ENCODE results near the gene ABCA7. TPM values are rescaled to one million over a fixed set of nuclear protein-coding genes. Genes with fewer than 3 reads are reported as not detected.
"Not testable (repeated sequence)": the region's sequence is repeated elsewhere in the genome, so short reads cannot be mapped to it uniquely, and the experiment has no call there.

ABCA7 gene
- total RNA-seq, 1 experiment from 2014 or later, result 91.4 TPM

DNA sequence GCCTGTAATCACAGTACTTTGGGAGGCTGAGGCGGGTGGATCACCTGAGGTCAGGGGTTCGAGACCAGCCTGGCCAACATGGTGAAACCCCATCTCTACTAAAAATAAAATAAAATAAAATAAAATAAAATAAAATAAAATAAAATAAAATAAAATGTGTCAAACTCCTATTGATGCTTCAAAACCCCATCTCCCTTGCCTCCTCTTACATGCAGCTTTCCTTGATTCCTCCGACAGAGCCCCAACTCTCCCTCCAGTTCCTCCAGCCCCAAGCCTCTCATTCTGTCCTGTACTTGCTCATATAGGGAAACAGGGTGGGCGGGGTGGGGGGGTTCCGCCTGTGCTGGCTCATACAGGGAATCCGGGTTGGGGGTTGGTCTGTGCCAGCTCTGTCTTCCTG lies 14.8 kb upstream of the ABCA7 start:
- H3K27me3 ChIP-seq (ENCODE audit: insufficient read depth, low read length); H3K9me3 ChIP-seq (ENCODE audit: control insufficient read depth in 1 of 2, insufficient read depth in 1 of 2, low read depth in 1 of 2, low read length in 2 of 2); H3K9ac ChIP-seq (ENCODE audit: low read length); H3K4me3 ChIP-seq (replicated peaks in 1 of 2; ENCODE audit: low read depth in 1 of 2, low read length in 2 of 2); H2AFZ ChIP-seq (ENCODE audit: low read depth, low read length, poor library complexity, severe bottlenecking); DNase-seq (ENCODE audit: low read depth, low spot score); H3K9me2 ChIP-seq (ENCODE audit: insufficient read depth); CTCF ChIA-PET; H4K20me1 ChIP-seq (ENCODE audit: insufficient read depth); H3K36me3 ChIP-seq (ENCODE audit: control insufficient read depth in 1 of 2, insufficient read depth in 2 of 2, low read length in 2 of 2); BruUV-seq (replicated peaks); ATAC-seq: not testable (repeated sequence)
- POLR2A ChIA-PET, result interaction anchor here (1.0 to 7.3 kb wide), 4 partner anchors 16 to 78 kb away, joined by 3 to 85 read pairs (median 6); partner anchors contain the start of genes ABCA7 and WDR18
- H3K27ac ChIP-seq (ENCODE audit: low read depth, low read length), result peak overlapping the region; percentile 99; the same call in 1 of the 2 replicates
- H3K4me2 ChIP-seq (ENCODE audit: low read length), result peak overlapping the region; percentile 96; the same call in 1 of the 2 replicates
- intact Hi-C loops (cut with micrococcal nuclease), result loop anchor here (5.0 to 10.0 kb wide), 2 partner anchors 77 to 220 kb away; partner anchors contain the start of genes ATP5F1D, GPX4 and MIDN
- H3K79me2 ChIP-seq (ENCODE audit: insufficient read depth, low read length), result peaks cover 40% of the 10 kb centered on the region
- RAD21 ChIA-PET (ENCODE audit: low non-redundant PET in 1 of 2, low total read pairs in 2 of 2, uncharacterized antibody in 2 of 2, unreplicated experiment in 2 of 2), result interaction anchor here in 1 of 2 experiments (0.9 kb wide), 1 partner anchor 15 kb away, joined by 4 read pairs; the partner anchor contains the start of gene ABCA7
- H3K4me1 ChIP-seq (ENCODE audit: control insufficient read depth in 1 of 2, insufficient read depth in 2 of 2, low read length in 2 of 2), result peaks cover 29 to 49% of the 10 kb centered on the region in 2 experiments

DNA sequence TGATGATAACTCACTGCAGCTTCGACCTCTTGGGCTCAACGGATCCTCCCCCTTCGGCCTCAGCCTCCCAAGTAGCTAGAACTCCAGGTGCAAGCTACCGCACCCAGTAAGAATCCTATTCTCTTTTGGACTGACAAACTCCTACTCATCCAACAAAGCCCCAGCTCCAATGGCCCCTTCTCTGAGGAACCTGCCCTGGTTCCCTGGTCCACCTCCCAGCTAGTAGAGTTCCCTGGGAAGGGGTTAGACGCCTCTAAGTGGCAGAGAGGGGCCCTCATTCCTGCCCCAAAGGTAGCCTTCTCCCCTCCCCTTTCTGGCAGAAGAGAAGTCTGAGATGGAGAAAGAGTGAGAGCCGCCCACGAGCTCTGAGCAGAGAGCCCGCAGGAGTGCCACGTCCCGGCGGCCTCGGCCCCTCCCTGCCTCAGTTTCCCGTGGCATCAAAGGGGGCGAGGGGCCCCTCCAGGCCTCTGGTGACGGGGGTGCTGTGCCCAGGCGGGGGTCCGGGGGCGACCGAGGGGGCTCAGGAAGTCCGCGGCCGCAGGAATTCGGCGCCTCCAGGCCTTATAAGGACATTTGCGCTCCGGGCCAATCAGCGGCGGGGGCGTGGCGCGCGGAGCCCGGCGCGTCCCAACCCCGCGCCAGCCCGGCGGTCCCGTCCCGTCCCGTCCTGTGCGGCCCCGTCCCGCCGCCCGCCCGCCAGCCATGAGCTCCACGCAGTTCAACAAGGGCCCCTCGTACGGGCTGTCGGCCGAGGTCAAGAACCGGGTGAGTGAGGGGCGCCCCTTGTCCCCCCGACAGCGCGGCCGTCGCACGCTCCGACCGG lies 13.7 kb upstream of the ABCA7 start, which contains the start of gene CNN2:
CNN2 (plus strand) TSS at position 649 of the 823 bp plus-strand sequence; CDS start at position 703, 54 bp downstream.
- ChIA-PET CTCF (interaction anchor here (1.0 to 2.9 kb wide), 4 partner anchors 17 to 240 kb away, joined by 3 to 9 read pairs (median 4); no protein-coding TSS in a partner anchor), RAD21 (ENCODE audit: low non-redundant PET in 1 of 2, low total read pairs in 2 of 2, uncharacterized antibody in 2 of 2, unreplicated experiment in 2 of 2) (interaction anchor here (0.6 to 1.5 kb wide), 5 partner anchors 15 to 243 kb away, joined by 3 to 7 read pairs (median 3); partner anchors contain the start of gene CIRBP (in 1 of the 2)), POLR2A (interaction anchor here (0.7 to 7.3 kb wide), 9 partner anchors 14 to 243 kb away, joined by 3 to 85 read pairs (median 3); partner anchors contain the start of genes ABCA7, CIRBP and WDR18)
- Histone ChIP-seq H3K9me2 (ENCODE audit: insufficient read depth) (no peaks in the 10 kb centered on the region), H3K36me3 (ENCODE audit: control insufficient read depth in 1 of 2, insufficient read depth in 2 of 2, low read length in 2 of 2) (peaks cover 7 to 11% of the 10 kb centered on the region in 2 experiments; a peak in 3 of 4 replicates), H3K79me2 (ENCODE audit: insufficient read depth, low read length) (peaks cover 41% of the 10 kb centered on the region), H3K27ac (ENCODE audit: low read depth, low read length) (peak within 1 kb of the TSS; percentile 99), H3K4me1 (ENCODE audit: control insufficient read depth in 1 of 2, insufficient read depth in 2 of 2, low read length in 2 of 2) (peaks cover 29 to 47% of the 10 kb centered on the region in 2 experiments), H4K20me1 (ENCODE audit: insufficient read depth) (no peaks in the 10 kb centered on the region), H3K4me2 (ENCODE audit: low read length) (peak within 1 kb of the TSS; percentile 96), H3K9me3 (ENCODE audit: control insufficient read depth in 1 of 2, insufficient read depth in 1 of 2, low read depth in 1 of 2, low read length in 2 of 2) (no peaks in the 10 kb centered on the region), H3K9ac (ENCODE audit: low read length) (peak within 1 kb of the TSS; percentile 98), H2AFZ (ENCODE audit: low read depth, low read length, poor library complexity, severe bottlenecking) (peak within 1 kb of the TSS; percentile 5), H3K4me3 (replicated peaks in 1 of 2; ENCODE audit: low read depth in 1 of 2, low read length in 2 of 2) (peak within 1 kb of the TSS; percentile 95 to 99), H3K27me3 (ENCODE audit: insufficient read depth, low read length) (no peaks in the 10 kb centered on the region)
- no TSS peak for BruUV-seq (replicated peaks)
- intact Hi-C loops (cut with micrococcal nuclease), result loop anchor here (2.0 to 10.0 kb wide), 3 partner anchors 15 to 219 kb away; partner anchors contain the start of genes ABCA7, ATP5F1D, GPX4 and MIDN
- peak; percentile 70 for ATAC-seq
- no peak for DNase-seq (ENCODE audit: low read depth, low spot score)
- TF ChIP-seq CEBPB (IDR thresholded peaks at IDR 0.05; ENCODE audit: low read depth) (no peak), FOSL1 (IDR thresholded peaks at IDR 0.05; ENCODE audit: low read depth) (no peak), POLR2AphosphoS5 (IDR thresholded peaks at IDR 0.05; ENCODE audit: low read depth, low read length) (peak; percentile 71), CBX3 (IDR thresholded peaks at IDR 0.05; ENCODE audit: low read depth) (no peak), SP1 (IDR thresholded peaks at IDR 0.05; ENCODE audit: low read depth) (peak; percentile 21; the same call in 1 of the 2 replicates), EGR1 (IDR thresholded peaks at IDR 0.05; ENCODE audit: low read depth) (peak; percentile 72), SIN3A (IDR thresholded peaks at IDR 0.05; ENCODE audit: low read depth) (no peak; the same call in 1 of the 2 replicates), POLR2A (IDR thresholded peaks at IDR 0.05; ENCODE audit: borderline replicate concordance, extremely low read depth, insufficient read depth, insufficient read length) (no peak), RAD21 (IDR thresholded peaks at IDR 0.05; ENCODE audit: low read depth) (no peak), ZNF274 (IDR thresholded peaks at IDR 0.05; ENCODE audit: low read depth, low read length) (no peak), YY1 (IDR thresholded peaks at IDR 0.05; ENCODE audit: extremely low read depth, insufficient replicate concordance, low read depth, low read length) (no peak), JUND (IDR thresholded peaks at IDR 0.05) (no peak), ZFX (IDR thresholded peaks at IDR 0.05) (no peak)
- TF ChIP-seq, protein P1, sequence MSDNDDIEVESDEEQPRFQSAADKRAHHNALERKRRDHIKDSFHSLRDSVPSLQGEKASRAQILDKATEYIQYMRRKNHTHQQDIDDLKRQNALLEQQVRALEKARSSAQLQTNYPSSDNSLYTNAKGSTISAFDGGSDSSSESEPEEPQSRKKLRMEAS (IDR thresholded peaks at IDR 0.05), result no peak; the same call in 1 of the 2 replicates
- TF ChIP-seq, protein P2, sequence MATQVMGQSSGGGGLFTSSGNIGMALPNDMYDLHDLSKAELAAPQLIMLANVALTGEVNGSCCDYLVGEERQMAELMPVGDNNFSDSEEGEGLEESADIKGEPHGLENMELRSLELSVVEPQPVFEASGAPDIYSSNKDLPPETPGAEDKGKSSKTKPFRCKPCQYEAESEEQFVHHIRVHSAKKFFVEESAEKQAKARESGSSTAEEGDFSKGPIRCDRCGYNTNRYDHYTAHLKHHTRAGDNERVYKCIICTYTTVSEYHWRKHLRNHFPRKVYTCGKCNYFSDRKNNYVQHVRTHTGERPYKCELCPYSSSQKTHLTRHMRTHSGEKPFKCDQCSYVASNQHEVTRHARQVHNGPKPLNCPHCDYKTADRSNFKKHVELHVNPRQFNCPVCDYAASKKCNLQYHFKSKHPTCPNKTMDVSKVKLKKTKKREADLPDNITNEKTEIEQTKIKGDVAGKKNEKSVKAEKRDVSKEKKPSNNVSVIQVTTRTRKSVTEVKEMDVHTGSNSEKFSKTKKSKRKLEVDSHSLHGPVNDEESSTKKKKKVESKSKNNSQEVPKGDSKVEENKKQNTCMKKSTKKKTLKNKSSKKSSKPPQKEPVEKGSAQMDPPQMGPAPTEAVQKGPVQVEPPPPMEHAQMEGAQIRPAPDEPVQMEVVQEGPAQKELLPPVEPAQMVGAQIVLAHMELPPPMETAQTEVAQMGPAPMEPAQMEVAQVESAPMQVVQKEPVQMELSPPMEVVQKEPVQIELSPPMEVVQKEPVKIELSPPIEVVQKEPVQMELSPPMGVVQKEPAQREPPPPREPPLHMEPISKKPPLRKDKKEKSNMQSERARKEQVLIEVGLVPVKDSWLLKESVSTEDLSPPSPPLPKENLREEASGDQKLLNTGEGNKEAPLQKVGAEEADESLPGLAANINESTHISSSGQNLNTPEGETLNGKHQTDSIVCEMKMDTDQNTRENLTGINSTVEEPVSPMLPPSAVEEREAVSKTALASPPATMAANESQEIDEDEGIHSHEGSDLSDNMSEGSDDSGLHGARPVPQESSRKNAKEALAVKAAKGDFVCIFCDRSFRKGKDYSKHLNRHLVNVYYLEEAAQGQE (IDR thresholded peaks at IDR 0.05; ENCODE audit: low read depth), result no peak

Data from HCT116 (cell line).